HEK293 (cell line): ENCODE measurements around the gene TECTA.

Experiments
- HOXD13 ChIP-seq: sonication (generic); formaldehyde crosslinking; IDR thresholded peaks from 2 replicates; pipeline ENCODE4 v1.8.0; 2022; ENCODE audit warnings: missing genetic modification reagents, borderline replicate concordance
- ZNF133 ChIP-seq: fragments of 450-650 bp; formaldehyde crosslinking; IDR thresholded peaks from 2 replicates; pipeline ENCODE4 v1.5.1; 2016; ENCODE audit warnings: missing biosample characterization, missing genetic modification characterization
- ZNF449 ChIP-seq: fragments of 450-650 bp; formaldehyde crosslinking; IDR thresholded peaks from 2 replicates; pipeline ENCODE4 v1.5.1; 2017; ENCODE audit warnings: missing biosample characterization, mild to moderate bottlenecking, missing genetic modification characterization, moderate library complexity
- ZNF521 ChIP-seq: fragments of 450-650 bp; formaldehyde crosslinking; IDR thresholded peaks from 2 replicates; pipeline ENCODE4 v1.5.1; 2017; ENCODE audit warnings: missing biosample characterization, mild to moderate bottlenecking, missing genetic modification characterization
- ZNF639 ChIP-seq: fragments of 450-650 bp; formaldehyde crosslinking; IDR thresholded peaks from 2 replicates; pipeline ENCODE4 v1.5.1; 2016; ENCODE audit warnings: missing biosample characterization, missing genetic modification characterization

DNA sequence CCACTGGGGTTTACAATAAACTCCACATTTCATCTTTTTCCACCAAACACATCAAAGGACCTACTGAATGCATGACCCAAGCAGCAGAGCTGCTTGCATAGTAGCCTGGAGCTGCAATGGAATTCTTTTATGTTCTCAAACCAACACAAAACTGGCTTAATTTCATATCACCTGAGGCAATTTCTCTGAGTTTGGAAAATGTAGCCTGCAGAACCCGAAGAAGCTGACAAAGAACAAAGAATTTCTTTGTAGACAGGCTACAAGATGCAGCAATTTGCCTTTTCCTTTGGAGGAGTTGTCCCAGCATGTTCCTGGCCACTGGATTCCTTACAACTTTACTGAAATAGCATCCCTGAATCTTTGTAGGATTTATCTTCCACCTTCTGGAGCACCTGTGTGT is 5.5 kb upstream of the TECTA start:
- TF ChIP-seq ZNF133 (tag by site-specific recombination): no peak
- TF ChIP-seq HOXD13 (CRISPR knock-in tag): no peak
- no peak for TF ChIP-seq ZNF449
- TF ChIP-seq ZNF521: no peak
- no peak for TF ChIP-seq ZNF639 (tag by site-specific recombination)
